Ovary (tissue), 3 donors: ENCODE results near the gene CADPS2.

ENCODE experiments used
- CTCF ChIP-seq, 3 donors: fragments of 450-650 bp in 2 of 3; fragments of 200-600 bp in 1 of 3; IDR thresholded peaks; one replicate each; pipeline versions ENCODE4 v1.5.1 to v1.8.0; 2016 to 2022; ENCODE audit warnings: antibody characterized with exemption in 3 of 3, mild to moderate bottlenecking in 1 of 3
- POLR2A ChIP-seq: fragments of 450-650 bp; IDR thresholded peaks from one replicate; pipeline ENCODE4 v1.6.1; 2017; ENCODE audit warnings: antibody characterized with exemption, mild to moderate bottlenecking, moderate library complexity
- donor health status: DM: no; HTN: no; CAD: no.

- TF ChIP-seq CTCF (IDR thresholded peaks at IDR 0.05) (no peak), POLR2A (no peak)
These were observed 523.1 kb downstream of the CADPS2 start for GRCh38 chr7:122363144-122363543.
